Activated T-helper 17 cell treated with anti-CD3 and anti-CD28 coated beads, Interleukin-2, amount 50 U/mL, for 72 hours (primary cell): ENCODE measurements around the gene ZBTB25. TPM values are rescaled to one million over a fixed set of nuclear protein-coding genes. Genes with fewer than 3 reads are reported as not detected.

Source experiments
- ATAC-seq: fragments of 150-1000 bp; cut with Tn5 transposase; replicated peaks from 2 replicates; pipeline ENCODE4 v1.10.0; 2021; ENCODE audit warnings: mild to moderate bottlenecking, moderate library complexity
- H3K27ac Mint-ChIP-seq: one replicate; pipeline ENCODE4 v1.8.0; 2022; ENCODE audit warnings: mixed read lengths
- H3K27me3 Mint-ChIP-seq: one replicate; pipeline ENCODE4 v1.8.0; 2022; ENCODE audit warnings: mixed read lengths
- H3K36me3 Mint-ChIP-seq: one replicate; pipeline ENCODE4 v1.8.0; 2022; ENCODE audit warnings: low read depth, mild to moderate bottlenecking, mixed read lengths
- H3K4me1 Mint-ChIP-seq: one replicate; pipeline ENCODE4 v1.8.0; 2022; ENCODE audit warnings: mixed read lengths
- H3K4me3 Mint-ChIP-seq: one replicate; pipeline ENCODE4 v1.8.0; 2022; ENCODE audit warnings: mild to moderate bottlenecking, mixed read lengths
- H3K9me3 Mint-ChIP-seq: one replicate; pipeline ENCODE4 v1.8.0; 2022; ENCODE audit warnings: mixed read lengths
- total RNA-seq, 2 donors: library from RNA; stranded (reverse); gene quantifications; one replicate each; pipeline ENCODE4 v1.2.3, GENCODE V29; 2022

ZBTB25 gene, protein sequence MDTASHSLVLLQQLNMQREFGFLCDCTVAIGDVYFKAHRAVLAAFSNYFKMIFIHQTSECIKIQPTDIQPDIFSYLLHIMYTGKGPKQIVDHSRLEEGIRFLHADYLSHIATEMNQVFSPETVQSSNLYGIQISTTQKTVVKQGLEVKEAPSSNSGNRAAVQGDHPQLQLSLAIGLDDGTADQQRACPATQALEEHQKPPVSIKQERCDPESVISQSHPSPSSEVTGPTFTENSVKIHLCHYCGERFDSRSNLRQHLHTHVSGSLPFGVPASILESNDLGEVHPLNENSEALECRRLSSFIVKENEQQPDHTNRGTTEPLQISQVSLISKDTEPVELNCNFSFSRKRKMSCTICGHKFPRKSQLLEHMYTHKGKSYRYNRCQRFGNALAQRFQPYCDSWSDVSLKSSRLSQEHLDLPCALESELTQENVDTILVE
- total RNA-seq = 10 to 100 TPM; 29.7 to 88.5 TPM

GRCh38 chr14:64503434-64504309 is at the start of gene ZBTB25:
Gene ZBTB25 (minus strand): TSS chr14:64503838. CDS start chr14:64490533, 13,305 bp downstream.
- H3K4me1 Mint-ChIP-seq = peaks cover 23% of the 10 kb centered on the region
- H3K27ac Mint-ChIP-seq = peak within 1 kb of the TSS; percentile 97
- H3K36me3 Mint-ChIP-seq = peaks cover 98% of the 10 kb centered on the region
- no peaks in the 10 kb centered on the region for H3K9me3 Mint-ChIP-seq
- peak; percentile 69 for ATAC-seq
- H3K4me3 Mint-ChIP-seq = peak within 1 kb of the TSS; percentile 91
- no peaks in the 10 kb centered on the region for H3K27me3 Mint-ChIP-seq

GRCh38 chr14:64550621-64551333 is 47.1 kb upstream of the ZBTB25 start:
- H3K4me1 Mint-ChIP-seq = peaks cover 6% of the 10 kb centered on the region
- no peaks in the 10 kb centered on the region for H3K9me3 Mint-ChIP-seq
- H3K27me3 Mint-ChIP-seq = peaks cover 3% of the 10 kb centered on the region
- no peak overlapping the region for H3K27ac Mint-ChIP-seq
- no peaks in the 10 kb centered on the region for H3K36me3 Mint-ChIP-seq
- ATAC-seq = no peak
- H3K4me3 Mint-ChIP-seq = peak overlapping the region; percentile 67

DNA sequence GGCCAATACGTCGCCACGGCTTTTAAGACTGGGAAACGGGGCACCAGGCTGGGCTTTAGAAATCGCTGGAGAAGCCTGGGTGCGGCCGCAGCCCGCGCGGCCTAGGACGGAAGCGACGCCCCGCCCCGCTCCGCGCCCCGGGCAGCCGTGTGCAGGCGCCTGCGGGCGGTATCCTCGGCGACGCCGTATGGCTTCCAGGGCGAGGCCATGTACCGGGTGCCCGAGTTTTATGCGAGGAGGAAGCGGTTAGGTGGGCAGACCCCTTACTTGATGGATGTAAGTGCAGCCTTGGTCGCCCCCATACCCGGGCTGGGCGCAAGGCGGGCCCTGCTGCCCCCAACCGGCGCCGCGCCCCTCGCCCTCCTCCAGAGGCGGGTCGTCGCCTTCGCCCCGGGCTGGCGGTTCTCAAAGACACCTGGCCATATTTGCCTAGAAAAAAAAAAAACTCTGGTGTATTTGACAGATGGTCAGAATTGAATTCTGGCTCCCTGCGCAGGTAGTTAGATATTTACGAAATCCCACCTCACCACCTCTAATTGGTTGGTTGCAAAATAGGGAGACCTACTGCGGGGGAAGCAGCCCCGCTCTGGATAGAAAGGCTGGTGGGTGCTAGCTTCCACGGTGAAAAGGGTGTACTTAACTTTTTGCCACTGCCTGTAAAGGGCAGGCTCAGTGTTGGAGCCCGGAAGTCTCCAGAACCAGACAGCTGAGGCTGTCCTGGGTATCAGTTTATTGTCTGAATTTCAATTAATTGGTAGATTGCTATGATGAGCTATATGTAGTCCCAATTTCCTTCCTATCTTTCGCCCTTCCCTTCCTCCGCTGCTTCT is 46.4 kb upstream of the ZBTB25 start, which contains the start of gene PPP1R36:
Gene PPP1R36, plus strand, starts transcription at position 171 of the 830 bp plus-strand sequence. Its CDS starts 37 bp downstream, at position 208.
- Mint-ChIP-seq H3K36me3 (no peaks in the 10 kb centered on the region), H3K4me1 (peaks cover 6% of the 10 kb centered on the region), H3K27ac (no peak within 1 kb of the TSS), H3K4me3 (peak within 1 kb of the TSS; percentile 67), H3K27me3 (peaks cover 3% of the 10 kb centered on the region), H3K9me3 (no peaks in the 10 kb centered on the region)
- ATAC-seq = peak; percentile 99

- Mint-ChIP-seq H3K27ac (no peak overlapping the region), H3K4me3 (peak overlapping the region; percentile 67), H3K4me1 (peaks cover 6% of the 10 kb centered on the region), H3K36me3 (no peaks in the 10 kb centered on the region), H3K9me3 (no peaks in the 10 kb centered on the region), H3K27me3 (peaks cover 3% of the 10 kb centered on the region)
- no peak for ATAC-seq
Measured at GRCh38 chr14:64549016-64549415, 45.4 kb upstream of the ZBTB25 start.

DNA sequence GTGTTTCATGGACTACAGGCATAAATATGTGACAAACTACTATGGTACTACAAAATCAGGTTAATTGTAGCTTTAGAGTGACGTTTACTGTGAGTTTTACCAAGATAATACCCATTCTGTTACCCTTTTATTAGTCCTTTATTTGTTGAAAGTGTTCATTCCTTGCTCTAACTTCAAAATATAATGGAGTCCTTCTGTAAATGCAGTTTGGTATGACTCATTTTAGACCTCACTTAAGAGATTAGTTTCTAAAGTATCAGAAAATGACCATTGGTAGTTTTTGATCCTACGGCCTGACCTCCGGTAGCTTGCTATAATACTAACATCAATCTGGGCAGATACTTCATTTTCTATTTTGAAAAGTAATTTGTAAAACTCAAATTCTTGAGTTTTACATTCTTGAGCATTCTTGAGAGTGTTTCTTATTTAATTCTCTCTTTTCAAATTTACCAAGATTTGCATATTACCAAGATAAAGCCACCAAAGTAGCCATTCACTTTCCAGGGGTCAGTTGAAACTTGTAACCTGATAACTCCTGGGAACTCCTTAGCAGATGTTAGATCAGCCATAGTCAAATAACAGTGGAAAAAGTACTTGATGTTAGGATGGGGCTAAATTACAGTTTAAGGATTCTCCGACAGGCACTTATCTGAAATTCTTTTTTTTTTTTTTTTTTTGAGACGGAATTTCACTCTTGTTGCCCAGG is 41.1 kb upstream of the ZBTB25 start:
- Mint-ChIP-seq H3K4me3 (no peak overlapping the region), H3K9me3 (no peaks in the 10 kb centered on the region), H3K4me1 (peaks cover 7% of the 10 kb centered on the region), H3K36me3 (peaks cover 9% of the 10 kb centered on the region), H3K27ac (no peak overlapping the region), H3K27me3 (peaks cover 4% of the 10 kb centered on the region)
- no peak for ATAC-seq

- Mint-ChIP-seq H3K36me3 (peaks cover 9% of the 10 kb centered on the region), H3K4me3 (peak overlapping the region; percentile 89), H3K4me1 (peaks cover 12% of the 10 kb centered on the region), H3K27ac (no peak overlapping the region), H3K9me3 (no peaks in the 10 kb centered on the region), H3K27me3 (peaks cover 4% of the 10 kb centered on the region)
- no peak for ATAC-seq
Measured at GRCh38 chr14:64542836-64543201, 39.2 kb upstream of the ZBTB25 start.

GRCh38 chr14:64541972-64542835 is 38.6 kb upstream of the ZBTB25 start:
- Mint-ChIP-seq H3K27ac (no peak overlapping the region), H3K36me3 (peaks cover 9% of the 10 kb centered on the region), H3K9me3 (no peaks in the 10 kb centered on the region), H3K4me1 (peaks cover 12% of the 10 kb centered on the region), H3K4me3 (peak overlapping the region; percentile 89), H3K27me3 (peaks cover 4% of the 10 kb centered on the region)
- no peak for ATAC-seq

DNA sequence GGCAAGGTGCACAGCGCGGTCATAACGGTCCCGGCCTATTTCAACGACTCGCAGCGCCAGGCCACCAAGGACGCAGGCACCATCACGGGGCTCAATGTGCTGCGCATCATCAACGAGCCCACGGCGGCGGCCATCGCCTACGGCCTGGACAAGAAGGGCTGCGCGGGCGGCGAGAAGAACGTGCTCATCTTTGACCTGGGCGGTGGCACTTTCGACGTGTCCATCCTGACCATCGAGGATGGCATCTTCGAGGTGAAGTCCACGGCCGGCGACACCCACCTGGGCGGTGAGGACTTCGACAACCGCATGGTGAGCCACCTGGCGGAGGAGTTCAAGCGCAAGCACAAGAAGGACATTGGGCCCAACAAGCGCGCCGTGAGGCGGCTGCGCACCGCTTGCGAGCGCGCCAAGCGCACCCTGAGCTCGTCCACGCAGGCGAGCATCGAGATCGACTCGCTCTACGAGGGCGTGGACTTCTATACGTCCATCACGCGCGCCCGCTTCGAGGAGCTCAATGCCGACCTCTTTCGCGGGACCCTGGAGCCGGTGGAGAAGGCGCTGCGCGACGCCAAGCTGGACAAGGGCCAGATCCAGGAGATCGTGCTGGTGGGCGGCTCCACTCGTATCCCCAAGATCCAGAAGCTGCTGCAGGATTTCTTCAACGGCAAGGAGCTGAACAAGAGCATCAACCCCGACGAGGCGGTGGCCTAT is 37.8 kb upstream of the ZBTB25 start:
- ATAC-seq = no peak
- Mint-ChIP-seq H3K27me3 (peaks cover 4% of the 10 kb centered on the region), H3K36me3 (peaks cover 9% of the 10 kb centered on the region), H3K4me1 (peaks cover 12% of the 10 kb centered on the region), H3K27ac (no peak overlapping the region), H3K4me3 (peak overlapping the region; percentile 89), H3K9me3 (no peaks in the 10 kb centered on the region)

- H3K36me3 Mint-ChIP-seq = peaks cover 9% of the 10 kb centered on the region
- H3K27me3 Mint-ChIP-seq = peaks cover 4% of the 10 kb centered on the region
- H3K27ac Mint-ChIP-seq = peak within 1 kb of the TSS; percentile 87
- peak; percentile 95 for ATAC-seq
- peak within 1 kb of the TSS; percentile 89 for H3K4me3 Mint-ChIP-seq
- H3K9me3 Mint-ChIP-seq = no peaks in the 10 kb centered on the region
- peaks cover 12% of the 10 kb centered on the region for H3K4me1 Mint-ChIP-seq
Measured at GRCh38 chr14:64540208-64541202, 36.9 kb upstream of the ZBTB25 start, which contains the start of gene HSPA2. Gene HSPA2 (plus strand): TSS chr14:64540741. CDS start chr14:64540850, 109 bp downstream.

DNA sequence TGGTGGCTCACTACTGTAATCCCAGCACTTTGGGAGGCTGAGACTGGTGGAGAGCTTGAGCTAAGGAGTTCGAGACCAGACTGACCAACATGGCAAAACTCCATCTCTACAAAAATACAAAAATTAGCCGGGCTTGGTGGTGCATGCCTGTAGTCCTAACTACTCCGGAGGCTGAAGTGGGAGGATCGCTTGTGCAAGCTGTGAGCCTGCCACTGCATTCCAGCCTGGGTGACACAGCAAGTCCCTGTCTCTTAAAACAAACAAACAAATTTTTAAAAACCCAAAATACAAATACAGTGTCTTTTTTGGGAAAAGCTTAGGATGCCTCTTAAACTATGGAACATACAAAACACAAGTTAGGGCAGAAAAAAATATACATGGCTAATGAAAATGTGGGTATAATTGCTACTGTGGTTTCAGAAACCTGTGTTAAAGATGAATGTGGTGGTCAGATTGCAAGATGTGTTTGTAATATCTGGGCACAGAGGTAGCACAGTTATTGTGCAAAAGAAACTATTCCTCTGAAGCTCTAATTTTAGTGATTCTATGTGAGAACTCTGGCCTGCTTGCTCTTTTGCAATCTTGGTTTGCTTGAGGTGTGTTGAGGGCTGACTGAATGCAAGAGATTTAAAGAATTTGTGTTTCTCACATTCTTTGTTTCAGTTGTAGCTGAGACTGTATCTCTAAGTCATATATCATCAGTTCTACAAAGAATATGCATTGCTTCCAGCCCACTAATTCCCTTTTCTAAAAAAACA is 33.0 kb upstream of the ZBTB25 start:
- Mint-ChIP-seq H3K27ac (no peak overlapping the region), H3K27me3 (no peaks in the 10 kb centered on the region), H3K4me3 (no peak overlapping the region), H3K9me3 (no peaks in the 10 kb centered on the region), H3K36me3 (peaks cover 9% of the 10 kb centered on the region), H3K4me1 (peaks cover 5% of the 10 kb centered on the region)
- ATAC-seq = no peak
